ENCODE measurements around the gene ERC2. TPM values are rescaled to one million over a fixed set of nuclear protein-coding genes. Genes with fewer than 3 reads are reported as not detected.
"Not testable (repeated sequence)": the region's sequence is repeated elsewhere in the genome, so short reads cannot be mapped to it uniquely, and the experiment has no call there.

Gene ERC2
- polyA plus RNA-seq, 1 donor = 1.6 TPM

- no peak for DNase-seq
Measured at GRCh38 chr3:55873523-55874254, 594.6 kb downstream of the ERC2 start.

GRCh38 chr3:55870594-55870993, 597.7 kb downstream of the ERC2 start:
- DNase-seq = no peak

GRCh38 chr3:55868347-55868746, 599.9 kb downstream of the ERC2 start:
- DNase-seq = no peak

GRCh38 chr3:55863028-55863427, 605.2 kb downstream of the ERC2 start:
- no peak for DNase-seq

GRCh38 chr3:55860049-55860721, 608.1 kb downstream of the ERC2 start:
- DNase-seq = no peak

- DNase-seq = no peak
Measured at GRCh38 chr3:55859305-55859704, 609.0 kb downstream of the ERC2 start.

- no peak for DNase-seq
Measured at GRCh38 chr3:55858727-55859126, 609.5 kb downstream of the ERC2 start.

GRCh38 chr3:55858302-55858701, 610.0 kb downstream of the ERC2 start:
- no peak for DNase-seq

- DNase-seq = no peak
Measured at GRCh38 chr3:55857633-55858032, 610.6 kb downstream of the ERC2 start.

GRCh38 chr3:55855311-55855710, 613.0 kb downstream of the ERC2 start:
- DNase-seq = no peak

- no peak for DNase-seq
Measured at GRCh38 chr3:55854494-55854893, 613.8 kb downstream of the ERC2 start.

GRCh38 chr3:55852326-55852725, 615.9 kb downstream of the ERC2 start:
- DNase-seq = no peak

GRCh38 chr3:55842204-55842603, 626.1 kb downstream of the ERC2 start:
- no peak for DNase-seq

GRCh38 chr3:55831876-55832275, 636.4 kb downstream of the ERC2 start:
- DNase-seq = not testable (repeated sequence)

- no peak for DNase-seq
Measured at GRCh38 chr3:55828712-55829111, 639.6 kb downstream of the ERC2 start.

GRCh38 chr3:55827786-55828185, 640.5 kb downstream of the ERC2 start:
- no peak for DNase-seq

- DNase-seq = no peak
Measured at GRCh38 chr3:55826731-55827496, 641.4 kb downstream of the ERC2 start.

- DNase-seq = no peak
Measured at GRCh38 chr3:55826097-55826496, 642.2 kb downstream of the ERC2 start.

GRCh38 chr3:55824406-55824805, 643.9 kb downstream of the ERC2 start:
- no peak for DNase-seq

- no peak for DNase-seq
Measured at GRCh38 chr3:55823829-55824228, 644.4 kb downstream of the ERC2 start.

- no peak for DNase-seq
Measured at GRCh38 chr3:55823001-55823400, 645.3 kb downstream of the ERC2 start.

- DNase-seq = no peak
Measured at GRCh38 chr3:55819005-55819404, 649.3 kb downstream of the ERC2 start.

- no peak for DNase-seq
Measured at GRCh38 chr3:55818485-55818884, 649.8 kb downstream of the ERC2 start.

All from hindlimb muscle (tissue), 1 donor.